IMR-90 (cell line): Measurements from ENCODE around the gene HES1. TPM values are rescaled to one million over a fixed set of nuclear protein-coding genes. Genes with fewer than 3 reads are reported as not detected.

Experiments used
- ATAC-seq: fragments of 200-7000 bp; cut with Tn5 transposase; 2 replicates; pipeline ENCODE4 v1.9.1; 2020; ENCODE audit warnings: low read depth, mild to moderate bottlenecking, moderate library complexity
- BruUV-seq: library from RNA; stranded (reverse); fragments of 400-500 nt; replicated peaks from 2 replicates; lab custom pipeline; 2021; lab: Mats Ljungman, UMichigan
- CTCF ChIA-PET: fragments of 300-600 bp; formaldehyde crosslinking; extraction: SDS; loops from one replicate; lab custom pipeline; 2021; ENCODE audit warnings: antibody characterized with exemption; lab: Yijun Ruan, JAX
- POLR2A ChIA-PET: fragments of 300-600 bp; sonication (Branson Sonifier 250); formaldehyde crosslinking; loops from one replicate; lab custom pipeline; 2022; ENCODE audit warnings: antibody characterized with exemption; ENCODE audit not compliant: unreplicated experiment; lab: Charles Lee
- DNase-seq: peaks from one replicate; pipeline ENCODE4 v3.0.0; 2013
- H2AFZ ChIP-seq: replicated peaks from 2 replicates; pipeline ENCODE3; 2013; ENCODE audit warnings: low read length, mild to moderate bottlenecking; ENCODE audit not compliant: poor library complexity
- H2AK5ac ChIP-seq: 2 replicates; pipeline ENCODE4 v1.6.1; 2013; ENCODE audit warnings: low read depth, low read length, inconsistent platforms
- H2AK9ac ChIP-seq: replicated peaks from 2 replicates; pipeline ENCODE3; 2013; ENCODE audit warnings: mild to moderate bottlenecking, low read depth, low read length, moderate library complexity; ENCODE audit not compliant: poor library complexity
- H2BK120ac ChIP-seq: 2 replicates; pipeline ENCODE4 v1.6.1; 2013; ENCODE audit warnings: low read depth, low read length, inconsistent platforms
- H2BK15ac ChIP-seq: 3 replicates; pipeline ENCODE4 v1.6.1; 2013; ENCODE audit warnings: low read depth, low read length, inconsistent platforms
- H2BK20ac ChIP-seq: 2 replicates; pipeline ENCODE4 v1.6.1; 2013; ENCODE audit warnings: low read depth, mild to moderate bottlenecking, inconsistent platforms, low read length, moderate library complexity
- H2BK5ac ChIP-seq: 2 replicates; pipeline ENCODE4 v1.6.1; 2013; ENCODE audit warnings: mild to moderate bottlenecking, low read depth, low read length, inconsistent platforms; ENCODE audit not compliant: poor library complexity, severe bottlenecking
- H3K14ac ChIP-seq: replicated peaks from 2 replicates; pipeline ENCODE4 v1.6.1; 2013; ENCODE audit warnings: low read depth, low read length, inconsistent platforms
- H3K18ac ChIP-seq: 2 replicates; pipeline ENCODE4 v1.6.1; 2013; ENCODE audit warnings: low read depth, low read length, control low read depth
- H3K23ac ChIP-seq: 2 replicates; pipeline ENCODE4 v1.6.1; 2013; ENCODE audit warnings: low read depth, low read length, inconsistent platforms
- H3K27ac ChIP-seq: 2 replicates; pipeline ENCODE4 v1.5.1; 2013; ENCODE audit warnings: mild to moderate bottlenecking, control low read depth, low read length; ENCODE audit not compliant: insufficient read depth
- H3K27me3 ChIP-seq: 2 replicates; pipeline ENCODE4 v1.6.1; 2013; ENCODE audit warnings: low read length; ENCODE audit not compliant: control insufficient read depth, insufficient read depth
- H3K36me3 ChIP-seq: 2 replicates; pipeline ENCODE4 v1.6.1; 2013; ENCODE audit warnings: low read length, mixed read lengths; ENCODE audit not compliant: control insufficient read depth, insufficient read depth
- H3K4ac ChIP-seq: 2 replicates; pipeline ENCODE4 v1.6.1; 2013; ENCODE audit warnings: low read depth, low read length, inconsistent platforms
- H3K4me1 ChIP-seq: 2 replicates; pipeline ENCODE4 v1.6.1; 2013; ENCODE audit warnings: low read length, mixed read lengths; ENCODE audit not compliant: control insufficient read depth, insufficient read depth
- H3K4me2 ChIP-seq: 2 replicates; pipeline ENCODE4 v1.6.1; 2013; ENCODE audit warnings: low read depth, mild to moderate bottlenecking, control low read depth, low read length, moderate library complexity
- H3K4me3 ChIP-seq: 2 replicates; pipeline ENCODE4 v1.5.1; 2013; ENCODE audit warnings: low read depth, mild to moderate bottlenecking, control low read depth, low read length, moderate library complexity; ENCODE audit not compliant: insufficient read depth
- H3K56ac ChIP-seq: 2 replicates; pipeline ENCODE4 v1.6.1; 2013; ENCODE audit warnings: low read length, inconsistent platforms; ENCODE audit not compliant: insufficient read depth; ENCODE audit errors: extremely low read depth
- H3K79me1 ChIP-seq, 2 experiments: 2 replicates each; pipeline ENCODE4 v1.6.1; 2013; ENCODE audit warnings: low read length in 2 of 2, inconsistent platforms in 1 of 2, low read depth in 1 of 2
- H3K9ac ChIP-seq: 2 replicates; pipeline ENCODE4 v1.6.1; 2013; ENCODE audit warnings: low read depth, low read length, control low read depth
- H3K9me1 ChIP-seq: 2 replicates; pipeline ENCODE4 v1.6.1; 2013; ENCODE audit warnings: low read length, inconsistent platforms; ENCODE audit not compliant: insufficient read depth
- H3K9me3 ChIP-seq: 2 replicates; pipeline ENCODE4 v1.6.1; 2013; ENCODE audit warnings: low read length; ENCODE audit not compliant: control insufficient read depth, insufficient read depth
- H4K20me1 ChIP-seq: 2 replicates; pipeline ENCODE4 v1.6.1; 2013; ENCODE audit warnings: low read length, inconsistent platforms; ENCODE audit not compliant: insufficient read depth
- H4K5ac ChIP-seq: 2 replicates; pipeline ENCODE4 v1.6.1; 2013; ENCODE audit warnings: mild to moderate bottlenecking, low read depth, low read length, control low read depth
- H4K8ac ChIP-seq, 2 experiments: 2 replicates each; pipeline ENCODE4 v1.6.1; 2013; ENCODE audit warnings: low read depth in 2 of 2, low read length in 2 of 2, control low read depth in 1 of 2, inconsistent platforms in 1 of 2
- H4K91ac ChIP-seq: 2 replicates; pipeline ENCODE4 v1.6.1; 2013; ENCODE audit warnings: low read depth, low read length, inconsistent platforms; ENCODE audit not compliant: insufficient read depth
- BHLHE40 ChIP-seq: fragments of 150-350 bp; IDR thresholded peaks from 2 replicates; pipeline ENCODE4 v1.6.1; 2016; ENCODE audit warnings: mild to moderate bottlenecking, low read depth, low read length
- CEBPB ChIP-seq: IDR thresholded peaks from 2 replicates; pipeline ENCODE4 v1.6.1; 2012; ENCODE audit warnings: low read depth, low read length, improper control_type of control experiment
- CHD1 ChIP-seq: IDR thresholded peaks from 2 replicates; pipeline ENCODE4 v1.6.1; 2012; ENCODE audit warnings: low read depth, low read length, improper control_type of control experiment
- ELK1 ChIP-seq: fragments of 150-350 bp; IDR thresholded peaks from 2 replicates; pipeline ENCODE4 v1.6.1; 2016; ENCODE audit warnings: low read depth, mild to moderate bottlenecking, low read length, moderate library complexity, borderline replicate concordance
- FOS ChIP-seq: fragments of 150-350 bp; IDR thresholded peaks from 2 replicates; pipeline ENCODE4 v1.6.1; 2016; ENCODE audit warnings: low read depth, low read length
- MAFK ChIP-seq: IDR thresholded peaks from 2 replicates; pipeline ENCODE4 v1.6.1; 2012; ENCODE audit warnings: low read depth, low read length, improper control_type of control experiment
- MAZ ChIP-seq: IDR thresholded peaks from 2 replicates; pipeline ENCODE4 v1.6.1; 2012; ENCODE audit warnings: low read depth, mild to moderate bottlenecking, low read length, improper control_type of control experiment, moderate library complexity, borderline replicate concordance
- MXI1 ChIP-seq: IDR thresholded peaks from 2 replicates; pipeline ENCODE4 v1.6.1; 2012; ENCODE audit warnings: low read depth, mild to moderate bottlenecking, low read length, moderate library complexity, borderline replicate concordance
- NFE2L2 ChIP-seq: fragments of 150-350 bp; IDR thresholded peaks from 2 replicates; pipeline ENCODE4 v1.6.1; 2016; ENCODE audit warnings: low read depth, mild to moderate bottlenecking, low read length
- POLR2A ChIP-seq: IDR thresholded peaks from 2 replicates; pipeline ENCODE4 v1.6.1; 2012; ENCODE audit warnings: mild to moderate bottlenecking, low read depth, low read length
- RAD21 ChIP-seq: IDR thresholded peaks from 2 replicates; pipeline ENCODE4 v1.6.1; 2012; ENCODE audit warnings: low read length, improper control_type of control experiment
- RCOR1 ChIP-seq: IDR thresholded peaks from 2 replicates; pipeline ENCODE4 v1.6.1; 2012; ENCODE audit warnings: mild to moderate bottlenecking, low read length, improper control_type of control experiment; ENCODE audit not compliant: insufficient replicate concordance
- RFX5 ChIP-seq: IDR thresholded peaks from 2 replicates; pipeline ENCODE4 v1.8.0; 2012; ENCODE audit warnings: low read depth, mild to moderate bottlenecking, low read length, moderate library complexity
- SMC3 ChIP-seq: fragments of 150-350 bp; IDR thresholded peaks from 2 replicates; pipeline ENCODE4 v1.6.1; 2016; ENCODE audit warnings: low read depth, mild to moderate bottlenecking, antibody characterized with exemption, low read length, moderate library complexity
- WGBS, 2 experiments: methylation state at CpG; one replicate each; pipeline versions ENCODE4 v1.1.5 to v1.1.7; 2013; ENCODE audit warnings: missing lambda C conversion rate in 2 of 2; ENCODE audit not compliant: insufficient read length in 1 of 2; ENCODE audit errors: extremely low coverage in 2 of 2; 5-methylcytosine and 5-hydroxymethylcytosine counted together
- dilution Hi-C: fragments of 300-500 bp; cut with HindIII; formaldehyde crosslinking; loops from one replicate; pipeline ENCODE4 v1.14.3; 2018; ENCODE audit warnings: low sequenced_read_pairs; ENCODE audit not compliant: unreplicated experiment
- in situ Hi-C: fragments of 300-500 bp; cut with MboI; formaldehyde crosslinking; loops from 3 replicates; pipeline ENCODE4 v1.14.3; 2019; ENCODE audit warnings: low sequenced_read_pairs, inconsistent platforms, mixed read lengths
- intact Hi-C: fragments of 100-400 bp; cut with micrococcal nuclease; formaldehyde crosslinking; loops from 2 replicates; pipeline ENCODE4 v1.10.0; 2022
- polyA plus RNA-seq, 3 experiments: library from polyadenylated mRNA; depleted of rRNA; stranded (reverse); fragments of >200 nt; gene quantifications; 2 replicates each; pipeline ENCODE4 v1.2.3, GENCODE V29; 2012; ENCODE audit warnings: low replicate concordance in 1 of 3
- total RNA-seq: library from RNA; depleted of rRNA; stranded (reverse); fragments of >200 nt; gene quantifications from 2 replicates; pipeline ENCODE4 v1.2.3, GENCODE V29; 2012
- TF ChIP-seq, protein P1 (sequence below): conservative IDR thresholded peaks from 2 replicates; pipeline ENCODE4 v1.5.1; 2012; ENCODE audit warnings: mild to moderate bottlenecking, low read depth, low read length, improper control_type of control experiment
- TF ChIP-seq, protein P2 (sequence below): fragments of 150-350 bp; IDR thresholded peaks from 2 replicates; pipeline ENCODE4 v1.6.1; 2017; ENCODE audit warnings: mild to moderate bottlenecking, antibody characterized with exemption, low read length, low read depth

The HES1 gene
- total and polyA plus RNA-seq, 2 of the 4 experiments (the other 2 are of a cell fraction) = 3.6 to 6.7 TPM

DNA sequence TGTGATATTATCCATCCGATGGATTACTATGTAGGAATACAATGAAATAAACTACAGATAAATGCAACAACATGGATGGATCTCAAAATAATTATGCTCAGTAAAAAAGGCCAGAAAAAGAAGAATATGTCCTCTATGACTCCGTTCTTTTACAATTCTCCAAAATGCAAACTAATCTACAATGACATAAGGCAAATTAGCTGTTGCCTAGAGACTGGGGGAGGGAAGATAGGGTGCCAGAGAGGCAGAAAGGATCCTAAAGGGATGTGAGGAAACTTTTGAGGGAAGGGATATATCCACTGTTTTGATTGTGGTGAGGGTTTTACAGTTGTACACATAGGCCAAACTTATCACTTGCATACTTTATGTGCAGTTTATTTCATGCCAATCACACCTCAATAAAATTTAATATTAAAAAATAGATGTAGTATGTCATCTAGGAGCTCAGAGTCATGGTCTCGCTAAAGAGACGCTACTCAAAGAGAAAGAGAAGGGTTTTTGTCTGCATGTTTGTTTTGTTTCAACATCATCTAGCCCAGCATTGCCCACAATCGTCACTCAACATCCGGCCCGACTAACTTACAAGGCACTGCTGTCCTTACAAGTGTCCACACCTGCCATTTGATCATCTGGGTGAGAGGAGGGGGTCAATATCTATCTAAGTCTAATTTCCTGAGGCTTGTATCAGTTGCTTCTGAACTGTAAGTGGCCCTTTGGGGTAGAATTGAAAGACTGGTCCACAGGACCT is 29.5 kb downstream of the HES1 start:
- Histone ChIP-seq H2BK20ac (no peak overlapping the region), H3K14ac (no peak overlapping the region), H3K9me1 (no peaks in the 10 kb centered on the region), H2AFZ (no peak overlapping the region), H4K91ac (no peak overlapping the region), H2AK9ac (no peak overlapping the region), H2BK5ac (no peak overlapping the region), H2BK120ac (no peak overlapping the region), H3K9ac (no peak overlapping the region), H3K27ac (no peak overlapping the region), H3K4me2 (no peak overlapping the region), H4K8ac (no peak overlapping the region), H3K56ac (no peak overlapping the region), H3K27me3 (peaks cover 70% of the 10 kb centered on the region), H3K9me3 (no peaks in the 10 kb centered on the region), H3K4ac (no peak overlapping the region), H3K18ac (no peak overlapping the region), H4K5ac (no peak overlapping the region), H3K79me1 (no peaks in the 10 kb centered on the region), H3K4me1 (no peaks in the 10 kb centered on the region), H2AK5ac (no peak overlapping the region), H3K23ac (no peak overlapping the region), H3K4me3 (no peak overlapping the region), H2BK15ac (no peak overlapping the region), H4K20me1 (no peaks in the 10 kb centered on the region), H3K36me3 (no peaks in the 10 kb centered on the region)
- intact Hi-C loops (no loop called here), in situ Hi-C loops (no loop called here), dilution Hi-C loops (no loop called here)
- TF ChIP-seq POLR2A = no peak
- TF ChIP-seq, protein P1, sequence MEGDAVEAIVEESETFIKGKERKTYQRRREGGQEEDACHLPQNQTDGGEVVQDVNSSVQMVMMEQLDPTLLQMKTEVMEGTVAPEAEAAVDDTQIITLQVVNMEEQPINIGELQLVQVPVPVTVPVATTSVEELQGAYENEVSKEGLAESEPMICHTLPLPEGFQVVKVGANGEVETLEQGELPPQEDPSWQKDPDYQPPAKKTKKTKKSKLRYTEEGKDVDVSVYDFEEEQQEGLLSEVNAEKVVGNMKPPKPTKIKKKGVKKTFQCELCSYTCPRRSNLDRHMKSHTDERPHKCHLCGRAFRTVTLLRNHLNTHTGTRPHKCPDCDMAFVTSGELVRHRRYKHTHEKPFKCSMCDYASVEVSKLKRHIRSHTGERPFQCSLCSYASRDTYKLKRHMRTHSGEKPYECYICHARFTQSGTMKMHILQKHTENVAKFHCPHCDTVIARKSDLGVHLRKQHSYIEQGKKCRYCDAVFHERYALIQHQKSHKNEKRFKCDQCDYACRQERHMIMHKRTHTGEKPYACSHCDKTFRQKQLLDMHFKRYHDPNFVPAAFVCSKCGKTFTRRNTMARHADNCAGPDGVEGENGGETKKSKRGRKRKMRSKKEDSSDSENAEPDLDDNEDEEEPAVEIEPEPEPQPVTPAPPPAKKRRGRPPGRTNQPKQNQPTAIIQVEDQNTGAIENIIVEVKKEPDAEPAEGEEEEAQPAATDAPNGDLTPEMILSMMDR = no peak
- no peak for TF ChIP-seq SMC3
- TF ChIP-seq CHD1 = no peak
- no peak for TF ChIP-seq CEBPB
- TF ChIP-seq RAD21 = no peak
- TF ChIP-seq, protein P2, sequence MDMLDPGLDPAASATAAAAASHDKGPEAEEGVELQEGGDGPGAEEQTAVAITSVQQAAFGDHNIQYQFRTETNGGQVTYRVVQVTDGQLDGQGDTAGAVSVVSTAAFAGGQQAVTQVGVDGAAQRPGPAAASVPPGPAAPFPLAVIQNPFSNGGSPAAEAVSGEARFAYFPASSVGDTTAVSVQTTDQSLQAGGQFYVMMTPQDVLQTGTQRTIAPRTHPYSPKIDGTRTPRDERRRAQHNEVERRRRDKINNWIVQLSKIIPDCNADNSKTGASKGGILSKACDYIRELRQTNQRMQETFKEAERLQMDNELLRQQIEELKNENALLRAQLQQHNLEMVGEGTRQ = no peak
- TF ChIP-seq RCOR1 = no peak
- TF ChIP-seq MAFK = no peak
- no peak for TF ChIP-seq BHLHE40
- TF ChIP-seq ELK1 = no peak
- TF ChIP-seq MXI1 = no peak
- no peak for TF ChIP-seq MAZ
- TF ChIP-seq RFX5 = no peak
- TF ChIP-seq FOS = no peak
- TF ChIP-seq NFE2L2 = no peak
- ATAC-seq = no peak
- no TSS peak for BruUV-seq
- no peak for DNase-seq
- CTCF ChIA-PET = interaction anchor here (0.9 kb wide), 1 partner anchor 11 kb away, joined by 3 read pairs; no protein-coding TSS in a partner anchor
- POLR2A ChIA-PET = no interaction called here
- WGBS, 2 experiments = no CpG with 5 or more reads among the region's 7 CpGs
